Measurements from ENCODE around the gene TRIM42.

The TRIM42 gene

DNA sequence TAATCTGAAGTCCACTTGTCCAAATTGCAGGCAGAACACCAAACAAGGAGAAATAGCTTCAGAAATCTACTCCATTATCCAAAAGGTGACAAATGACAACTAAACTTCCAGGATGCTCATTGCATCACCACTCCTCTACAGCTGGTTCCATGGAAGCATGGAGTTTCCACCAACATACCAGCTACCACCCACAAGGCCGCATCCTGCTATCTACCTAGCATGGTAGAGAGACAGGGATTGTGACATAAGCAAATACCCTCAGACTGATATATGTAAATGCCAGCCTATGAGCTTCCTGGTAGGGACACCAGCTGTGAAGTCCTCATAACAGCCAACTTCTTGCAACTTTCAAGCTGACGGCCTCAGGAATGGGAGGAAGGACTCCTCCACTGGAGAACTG is at the start of gene TRIM42:
Gene TRIM42 (plus strand): TSS at position 301 of the 400 bp plus-strand sequence. CDS start 166 bp downstream, outside the sequence.
- DNase-seq (ENCODE audit: low read depth, low spot score), result no peak

DNA sequence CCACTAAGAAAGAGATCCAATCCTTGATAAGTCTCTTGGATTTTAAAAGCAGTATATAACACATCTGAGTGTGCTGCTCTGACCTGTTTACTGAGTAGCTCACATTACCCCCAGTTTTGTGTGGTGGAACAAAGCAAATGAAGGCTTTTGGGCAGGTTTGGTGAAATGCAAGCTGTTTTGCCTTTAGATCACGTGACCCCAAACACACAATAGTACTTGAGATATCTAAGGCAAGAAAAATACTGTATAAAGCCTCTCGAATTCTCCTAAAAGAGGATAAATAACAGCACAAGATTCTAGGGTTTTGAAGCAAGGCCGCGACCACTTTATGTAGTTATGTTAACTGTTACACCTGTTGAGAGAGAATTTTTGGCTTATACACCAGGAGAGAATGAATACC is 49.3 kb upstream of the TRIM42 start:
- no peak for DNase-seq (ENCODE audit: low read depth, low spot score)

DNA sequence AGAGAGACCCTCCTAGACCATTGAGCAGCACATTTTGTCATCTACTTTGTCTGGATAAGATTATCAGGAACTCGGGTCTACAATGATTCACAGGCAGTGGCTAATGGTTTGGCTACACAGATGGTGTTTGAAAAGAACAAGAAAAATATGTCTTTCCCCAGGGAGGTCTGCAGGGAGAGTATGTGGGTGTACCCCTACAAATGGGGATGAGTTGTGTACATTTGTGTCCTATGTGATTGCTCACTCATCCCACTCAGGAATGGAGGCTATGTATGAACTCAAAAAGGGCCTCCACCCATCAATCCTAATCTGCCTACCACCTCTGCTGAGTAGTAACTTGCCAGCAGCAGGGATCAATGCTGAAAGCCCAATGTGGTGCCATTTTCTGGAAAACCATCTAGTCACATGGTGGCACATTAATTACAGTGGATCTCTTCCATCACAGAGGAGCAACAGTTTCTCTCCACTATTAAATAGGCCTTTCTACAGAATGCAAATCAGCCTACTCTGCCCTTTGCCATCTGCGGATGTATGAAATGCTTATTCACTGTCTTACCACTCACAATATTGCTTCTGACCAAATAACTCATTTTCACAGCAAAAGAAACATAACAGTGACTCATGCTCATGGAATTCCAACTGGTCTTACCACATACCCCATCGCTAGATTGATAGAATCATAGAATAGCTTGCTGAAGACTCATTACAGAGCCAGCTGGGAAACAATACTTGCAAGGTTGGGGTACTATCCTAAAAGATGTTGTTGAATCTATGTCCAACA is 48.3 kb upstream of the TRIM42 start:
- DNase-seq (ENCODE audit: low read depth, low spot score), result no peak

DNA sequence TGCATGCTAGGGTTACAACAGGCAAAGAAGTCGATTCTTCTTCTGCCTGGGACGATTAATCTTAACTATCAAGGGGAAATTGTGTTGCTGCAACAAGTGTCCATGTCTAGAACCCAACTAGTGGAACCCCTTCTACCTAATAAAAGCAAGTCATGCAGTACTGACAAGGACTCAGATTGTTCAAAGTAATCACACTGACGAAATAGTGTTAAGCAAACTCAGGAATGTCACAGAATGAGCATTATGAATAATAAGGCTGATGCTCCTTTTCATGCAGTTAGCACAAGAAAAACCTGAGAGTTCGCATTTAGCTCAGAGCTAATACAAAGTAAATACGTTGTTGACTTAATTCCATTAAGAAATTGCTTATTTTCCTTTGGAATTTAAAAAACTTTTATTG is 47.5 kb upstream of the TRIM42 start:
- DNase-seq (ENCODE audit: low read depth, low spot score), result no peak

DNA sequence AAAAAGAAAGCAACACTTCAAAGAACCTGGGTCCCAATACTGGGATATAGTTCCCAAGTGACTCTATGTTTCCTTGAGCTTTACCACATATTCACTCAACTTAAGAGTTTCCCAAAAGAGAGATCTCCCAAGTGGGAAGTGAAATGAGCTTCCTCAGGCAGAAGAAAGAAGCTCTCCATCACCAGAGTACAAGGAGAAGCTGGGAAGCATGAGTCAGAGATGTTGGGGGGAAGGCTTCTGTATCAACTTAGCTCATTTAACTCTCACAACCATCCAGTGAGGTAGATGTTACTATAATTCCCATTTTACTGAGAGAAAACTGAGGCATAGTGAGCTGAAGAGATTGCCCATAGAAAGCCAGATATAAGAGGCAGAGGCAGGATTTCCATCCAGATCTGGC is 47.0 kb upstream of the TRIM42 start:
- no peak for DNase-seq (ENCODE audit: low read depth, low spot score)

GRCh38 chr3:140635276-140635675 is 42.6 kb upstream of the TRIM42 start:
- DNase-seq (ENCODE audit: low read depth, low spot score), result no peak

DNA sequence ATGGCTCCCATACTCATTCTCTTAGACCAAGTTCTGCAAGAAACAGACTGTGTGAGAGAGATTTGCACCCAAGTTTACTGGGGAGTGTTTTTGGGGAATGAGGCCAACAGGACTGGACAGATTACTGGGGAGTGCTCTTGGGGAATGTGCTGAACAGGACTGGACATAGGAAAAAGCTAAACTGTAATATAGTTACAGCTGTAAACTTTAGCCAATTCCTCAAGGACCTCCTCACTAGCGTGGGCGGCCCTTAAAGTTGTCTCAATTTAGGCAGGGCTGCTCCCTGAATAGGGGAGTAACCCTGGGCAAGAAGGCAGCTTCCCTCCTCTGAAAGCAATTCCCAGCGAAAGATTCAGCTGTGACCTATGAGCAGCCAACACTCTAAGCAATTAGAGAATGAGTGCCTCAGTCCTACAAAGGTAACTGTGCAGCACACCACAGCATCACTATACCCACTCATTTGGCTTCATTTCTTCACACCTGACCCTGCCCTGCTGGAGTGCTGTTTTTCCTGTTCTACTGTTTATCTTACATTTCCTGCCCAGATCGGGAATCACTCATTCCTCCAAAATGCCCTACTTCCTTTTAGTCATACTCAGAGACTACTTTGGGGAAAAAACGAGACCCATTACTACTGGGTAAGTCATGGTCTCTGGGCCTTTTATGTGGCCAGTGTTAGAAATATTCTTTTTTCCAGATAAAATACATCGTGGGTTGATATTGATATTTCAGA is 41.3 kb upstream of the TRIM42 start:
- DNase-seq (ENCODE audit: low read depth, low spot score), result no peak

DNA sequence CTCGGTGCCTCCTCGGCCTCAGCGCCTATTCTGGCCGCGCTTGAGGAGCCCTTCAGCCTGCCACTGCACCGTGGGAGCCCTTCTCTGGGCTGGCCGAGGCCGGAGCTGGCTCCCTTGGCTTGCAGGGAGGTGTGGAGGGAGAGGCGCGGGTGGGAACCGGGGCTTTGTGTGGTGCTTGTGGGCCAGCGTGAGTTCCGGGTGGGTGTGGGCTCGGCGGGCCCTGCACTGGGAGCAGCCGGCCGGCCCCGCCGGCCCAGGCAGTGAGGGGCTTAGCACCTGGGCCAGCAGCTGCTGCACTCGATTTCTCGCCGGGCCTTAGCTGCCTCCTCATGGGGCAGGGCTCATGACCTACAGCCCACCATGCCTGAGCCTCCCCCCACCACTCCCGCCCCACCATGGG is 26.6 kb upstream of the TRIM42 start:
- DNase-seq (ENCODE audit: low read depth, low spot score), result no peak

DNA sequence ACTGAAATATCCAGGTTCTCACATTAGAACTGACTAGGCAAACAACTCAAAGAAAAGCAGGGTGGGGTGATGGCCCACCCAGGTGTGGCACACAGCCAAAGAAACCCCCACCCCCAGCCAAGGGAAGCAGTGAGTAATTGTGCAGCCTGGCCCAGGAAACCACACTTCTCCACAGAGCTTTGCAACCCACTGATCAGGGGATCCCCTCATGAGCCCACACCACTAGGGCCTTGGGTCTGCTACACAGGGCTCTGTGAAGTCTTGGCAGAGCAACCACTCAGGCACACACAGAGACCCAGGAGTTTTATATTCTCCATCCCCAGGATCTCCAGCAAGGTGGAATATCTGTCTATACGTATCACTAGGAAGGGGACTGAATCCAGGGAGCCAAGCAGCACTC is 22.2 kb upstream of the TRIM42 start:
- no peak for DNase-seq (ENCODE audit: low read depth, low spot score)

GRCh38 chr3:140664111-140664510 is 13.8 kb upstream of the TRIM42 start:
- DNase-seq (ENCODE audit: low read depth, low spot score), result no peak

DNA sequence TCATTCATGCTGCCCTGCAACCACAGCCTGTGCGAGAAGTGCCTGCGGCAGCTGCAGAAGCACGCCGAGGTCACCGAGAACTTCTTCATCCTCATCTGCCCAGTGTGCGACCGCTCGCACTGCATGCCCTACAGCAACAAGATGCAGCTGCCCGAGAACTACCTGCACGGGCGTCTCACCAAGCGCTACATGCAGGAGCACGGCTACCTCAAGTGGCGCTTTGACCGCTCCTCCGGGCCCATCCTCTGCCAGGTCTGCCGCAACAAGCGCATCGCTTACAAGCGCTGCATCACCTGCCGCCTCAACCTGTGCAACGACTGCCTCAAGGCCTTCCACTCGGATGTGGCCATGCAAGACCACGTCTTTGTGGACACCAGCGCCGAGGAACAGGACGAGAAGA is 4.7 kb downstream of the TRIM42 start:
- DNase-seq (ENCODE audit: low read depth, low spot score), result no peak

DNA sequence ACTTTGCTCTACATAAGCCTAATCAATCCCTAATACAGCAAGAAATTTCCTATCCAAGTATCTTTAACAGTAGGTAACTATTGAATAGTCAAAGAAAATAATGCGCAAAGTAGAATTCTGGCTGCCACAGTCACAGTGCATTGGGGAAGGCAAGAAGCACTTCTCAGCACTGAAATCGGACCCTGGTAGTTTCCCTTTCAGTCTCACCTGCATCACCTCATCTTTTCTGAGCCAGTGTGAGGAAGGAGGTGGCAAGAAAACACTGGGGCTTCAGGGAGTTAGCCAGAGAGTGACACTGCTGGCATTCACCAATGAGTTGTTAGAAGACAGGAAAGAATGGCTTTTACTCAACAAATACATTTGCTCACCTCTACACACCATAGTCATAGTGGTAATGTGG is 8.3 kb downstream of the TRIM42 start:
- DNase-seq (ENCODE audit: low read depth, low spot score), result no peak

GRCh38 chr3:140686948-140687347 is 9.1 kb downstream of the TRIM42 start:
- no peak for DNase-seq (ENCODE audit: low read depth, low spot score)

- DNase-seq (ENCODE audit: low read depth, low spot score), result no peak
Measured at GRCh38 chr3:140695361-140696061, 17.6 kb downstream of the TRIM42 start.

DNA sequence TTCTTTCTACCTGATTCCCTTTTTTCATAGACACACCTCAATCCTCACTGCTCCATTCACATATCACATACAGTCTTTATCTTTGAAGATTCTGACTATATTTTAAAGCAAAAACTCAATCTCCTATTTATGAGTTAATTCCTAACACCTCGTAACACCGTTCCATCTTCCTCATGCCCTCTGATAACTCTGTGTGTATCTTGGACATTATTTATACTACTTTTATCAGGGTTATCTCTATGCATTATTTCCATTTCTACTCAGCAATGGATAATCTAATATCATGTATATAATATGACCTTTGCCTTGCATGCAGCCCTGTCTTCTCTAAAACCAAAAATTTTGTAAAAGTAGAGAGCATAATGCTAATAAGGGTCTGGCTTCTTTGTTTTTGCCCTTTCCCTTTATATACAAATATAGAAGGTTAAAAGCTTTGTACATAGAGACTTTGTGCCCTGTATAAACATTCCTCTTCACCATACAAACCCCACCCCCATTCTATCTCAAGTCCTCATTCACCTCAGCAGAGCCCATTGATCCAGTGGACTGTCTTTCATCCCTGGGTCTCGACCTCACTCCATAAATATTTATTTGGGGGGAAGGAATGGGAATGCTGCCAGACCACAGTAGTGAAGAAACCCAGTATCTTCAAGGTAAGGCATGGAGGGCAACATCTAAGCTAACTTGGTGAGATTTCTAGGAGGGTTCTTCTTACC is 21.8 kb downstream of the TRIM42 start:
- no peak for DNase-seq (ENCODE audit: low read depth, low spot score)

GRCh38 chr3:140702281-140702680 is 24.4 kb downstream of the TRIM42 start:
- DNase-seq (ENCODE audit: low read depth, low spot score), result no peak

- no peak for DNase-seq (ENCODE audit: low read depth, low spot score)
Measured at GRCh38 chr3:140703496-140703895, 25.6 kb downstream of the TRIM42 start.

DNA sequence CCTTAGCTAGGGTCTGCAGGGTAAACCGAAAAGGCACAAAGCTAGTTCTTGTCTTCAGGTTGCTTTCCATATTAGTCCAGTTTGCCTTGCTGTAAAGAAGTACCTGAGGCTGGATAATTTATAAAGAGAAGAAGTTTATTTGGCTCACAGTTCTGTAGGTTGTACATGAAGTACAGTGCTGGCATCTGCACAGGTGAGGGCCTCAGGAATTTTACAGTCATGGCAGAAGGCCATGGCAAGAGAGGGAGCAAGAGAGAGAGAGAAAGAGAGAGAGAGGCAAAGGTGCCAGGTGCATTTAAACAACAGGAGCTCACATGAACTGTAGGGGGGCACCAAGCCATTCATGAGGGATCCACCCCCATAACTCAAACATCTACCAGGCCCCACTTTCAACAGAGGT is 26.9 kb downstream of the TRIM42 start:
- no peak for DNase-seq (ENCODE audit: low read depth, low spot score)

GRCh38 chr3:140705954-140706353 is 28.1 kb downstream of the TRIM42 start:
- DNase-seq (ENCODE audit: low read depth, low spot score), result no peak

- no peak for DNase-seq (ENCODE audit: low read depth, low spot score)
Measured at GRCh38 chr3:140706360-140706759, 28.5 kb downstream of the TRIM42 start.

GRCh38 chr3:140708815-140709214 is 31.0 kb downstream of the TRIM42 start:
- no peak for DNase-seq (ENCODE audit: low read depth, low spot score)

- no peak for DNase-seq (ENCODE audit: low read depth, low spot score)
Measured at GRCh38 chr3:140709751-140710150, 31.9 kb downstream of the TRIM42 start.

Data from activated CD4-positive, CD25-positive, alpha-beta regulatory T cell treated with anti-CD3 and anti-CD28 coated beads, Interleukin-2, amount 50 U/mL, for 16 hours (primary cell).